ENCODE measurements around the gene MGAT4A. TPM values are rescaled to one million over a fixed set of nuclear protein-coding genes. Genes with fewer than 3 reads are reported as not detected.

MGAT4A gene
- total RNA-seq, 1 experiment from 2014 or later: 23.0 TPM

DNA sequence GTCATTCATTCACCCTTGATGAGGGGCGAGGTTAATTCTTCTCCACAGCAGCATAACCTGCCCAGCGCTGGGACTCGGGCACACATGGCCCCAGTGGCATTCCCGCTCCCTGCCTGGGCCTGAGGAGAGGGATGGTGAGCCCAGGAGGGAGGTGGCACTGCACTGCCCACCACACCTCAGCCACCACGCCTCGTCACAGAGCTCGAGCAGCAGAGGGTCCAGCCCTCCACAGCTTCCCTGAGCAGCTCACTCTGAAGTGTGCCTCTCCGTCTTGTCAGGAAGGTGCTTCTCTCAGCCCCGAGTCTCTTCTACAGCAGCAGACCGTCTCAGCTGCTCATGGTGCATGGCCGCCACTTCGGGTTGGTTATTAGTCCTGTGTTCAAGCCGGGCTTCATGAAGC, 157.5 kb downstream of the MGAT4A start:
- H3K4me3 Mint-ChIP-seq (ENCODE audit: low read depth, unreplicated experiment): no peak overlapping the region
- no peak overlapping the region for H3K27ac Mint-ChIP-seq (ENCODE audit: unreplicated experiment)
- intact Hi-C loops (cut with micrococcal nuclease; ENCODE audit: unreplicated experiment): no loop called here
- no peaks in the 10 kb centered on the region for H3K9me3 Mint-ChIP-seq (ENCODE audit: low read depth, unreplicated experiment)
- H3K36me3 Mint-ChIP-seq (ENCODE audit: insufficient read depth, unreplicated experiment): peaks cover 20% of the 10 kb centered on the region
- BruUV-seq (replicated peaks): no TSS peak
- TF ChIP-seq, protein P1, sequence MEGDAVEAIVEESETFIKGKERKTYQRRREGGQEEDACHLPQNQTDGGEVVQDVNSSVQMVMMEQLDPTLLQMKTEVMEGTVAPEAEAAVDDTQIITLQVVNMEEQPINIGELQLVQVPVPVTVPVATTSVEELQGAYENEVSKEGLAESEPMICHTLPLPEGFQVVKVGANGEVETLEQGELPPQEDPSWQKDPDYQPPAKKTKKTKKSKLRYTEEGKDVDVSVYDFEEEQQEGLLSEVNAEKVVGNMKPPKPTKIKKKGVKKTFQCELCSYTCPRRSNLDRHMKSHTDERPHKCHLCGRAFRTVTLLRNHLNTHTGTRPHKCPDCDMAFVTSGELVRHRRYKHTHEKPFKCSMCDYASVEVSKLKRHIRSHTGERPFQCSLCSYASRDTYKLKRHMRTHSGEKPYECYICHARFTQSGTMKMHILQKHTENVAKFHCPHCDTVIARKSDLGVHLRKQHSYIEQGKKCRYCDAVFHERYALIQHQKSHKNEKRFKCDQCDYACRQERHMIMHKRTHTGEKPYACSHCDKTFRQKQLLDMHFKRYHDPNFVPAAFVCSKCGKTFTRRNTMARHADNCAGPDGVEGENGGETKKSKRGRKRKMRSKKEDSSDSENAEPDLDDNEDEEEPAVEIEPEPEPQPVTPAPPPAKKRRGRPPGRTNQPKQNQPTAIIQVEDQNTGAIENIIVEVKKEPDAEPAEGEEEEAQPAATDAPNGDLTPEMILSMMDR (IDR thresholded peaks at IDR 0.05; ENCODE audit: unreplicated experiment): no peak
- no peaks in the 10 kb centered on the region for H3K27me3 Mint-ChIP-seq (ENCODE audit: unreplicated experiment)
- CTCF ChIA-PET: no interaction called here
- no peaks in the 10 kb centered on the region for H3K4me1 Mint-ChIP-seq (ENCODE audit: low read depth, unreplicated experiment)
- no peak for DNase-seq

DNA sequence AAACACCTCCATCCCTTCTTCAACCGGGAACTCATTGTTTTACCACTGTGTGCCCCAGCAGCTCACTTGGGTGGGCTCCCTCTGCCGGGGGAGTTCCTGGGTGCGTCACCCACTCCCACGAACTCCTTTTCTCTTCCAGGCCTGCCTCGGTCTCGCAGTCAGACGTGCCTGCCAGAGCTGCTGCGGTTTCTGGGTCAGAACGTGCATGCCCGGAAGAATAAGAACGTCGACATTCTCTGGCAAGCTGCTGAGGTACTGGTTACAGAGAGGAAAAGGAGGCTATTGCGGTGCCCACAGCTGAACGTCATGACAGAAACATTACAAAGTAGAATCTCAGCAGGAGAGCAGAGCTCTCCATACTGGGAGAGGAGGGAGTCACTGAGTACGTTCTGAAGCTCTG, 158.3 kb downstream of the MGAT4A start:
- CTCF ChIA-PET: no interaction called here
- DNase-seq: no peak

DNA sequence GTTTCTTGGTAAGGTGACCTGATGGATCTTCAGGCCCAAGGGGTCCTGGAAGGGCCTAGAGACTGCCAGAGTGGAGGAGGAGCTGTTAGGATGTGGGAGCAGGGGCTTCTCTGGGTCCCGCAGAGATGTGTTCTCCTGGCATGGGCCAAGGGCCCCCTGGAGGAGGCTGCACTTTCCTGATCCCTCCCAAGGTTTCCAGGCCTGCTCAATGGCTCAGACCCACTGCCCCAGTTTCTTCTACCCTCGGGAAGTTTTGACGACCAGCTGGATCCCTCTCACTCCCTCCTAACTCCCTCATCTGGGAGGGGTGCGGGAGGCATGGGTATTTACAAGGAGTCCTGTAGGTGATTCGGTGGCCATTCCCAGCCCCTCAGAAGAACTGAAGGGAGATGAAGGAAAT, 158.7 kb downstream of the MGAT4A start:
- H3K4me1 Mint-ChIP-seq (ENCODE audit: low read depth, unreplicated experiment): no peaks in the 10 kb centered on the region
- BruUV-seq (replicated peaks): no TSS peak
- TF ChIP-seq, protein P1 (IDR thresholded peaks at IDR 0.05; ENCODE audit: unreplicated experiment): no peak
- no peak overlapping the region for H3K4me3 Mint-ChIP-seq (ENCODE audit: low read depth, unreplicated experiment)
- H3K27ac Mint-ChIP-seq (ENCODE audit: unreplicated experiment): no peak overlapping the region
- intact Hi-C loops (cut with micrococcal nuclease; ENCODE audit: unreplicated experiment): no loop called here
- no peaks in the 10 kb centered on the region for H3K9me3 Mint-ChIP-seq (ENCODE audit: low read depth, unreplicated experiment)
- no peaks in the 10 kb centered on the region for H3K27me3 Mint-ChIP-seq (ENCODE audit: unreplicated experiment)
- no peak for DNase-seq
- peaks cover 14% of the 10 kb centered on the region for H3K36me3 Mint-ChIP-seq (ENCODE audit: insufficient read depth, unreplicated experiment)
- CTCF ChIA-PET: no interaction called here

More for the DNA sequence above, 158.3 kb downstream of the MGAT4A start:
- no TSS peak for BruUV-seq (replicated peaks)
- no peaks in the 10 kb centered on the region for H3K9me3 Mint-ChIP-seq (ENCODE audit: low read depth, unreplicated experiment)
- intact Hi-C loops (cut with micrococcal nuclease; ENCODE audit: unreplicated experiment): no loop called here
- no peak overlapping the region for H3K4me3 Mint-ChIP-seq (ENCODE audit: low read depth, unreplicated experiment)
- TF ChIP-seq, protein P1 (IDR thresholded peaks at IDR 0.05; ENCODE audit: unreplicated experiment): no peak
- no peaks in the 10 kb centered on the region for H3K27me3 Mint-ChIP-seq (ENCODE audit: unreplicated experiment)
- H3K36me3 Mint-ChIP-seq (ENCODE audit: insufficient read depth, unreplicated experiment): peaks cover 14% of the 10 kb centered on the region
- H3K27ac Mint-ChIP-seq (ENCODE audit: unreplicated experiment): no peak overlapping the region
- H3K4me1 Mint-ChIP-seq (ENCODE audit: low read depth, unreplicated experiment): no peaks in the 10 kb centered on the region

DNA sequence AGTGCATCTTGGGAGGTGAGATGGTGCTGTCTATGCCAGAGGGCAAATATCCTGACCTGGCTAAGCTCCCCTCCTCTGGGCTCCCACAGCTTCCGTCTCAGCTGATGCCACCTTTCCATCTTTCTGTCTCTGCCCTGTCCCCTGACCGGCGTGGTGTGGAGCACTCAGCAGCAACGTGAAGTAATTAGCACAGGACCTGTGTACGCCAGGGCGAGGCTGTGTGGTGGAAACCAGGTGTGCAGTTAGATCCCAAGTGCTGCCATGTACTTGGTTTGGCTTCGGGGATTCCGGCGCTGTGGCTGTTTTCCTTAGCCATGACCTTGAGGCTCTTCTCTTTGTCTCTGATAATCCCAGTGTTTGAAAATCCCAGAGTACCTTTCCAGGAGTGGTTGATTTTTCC, 159.1 kb downstream of the MGAT4A start:
- TF ChIP-seq, protein P1 (IDR thresholded peaks at IDR 0.05; ENCODE audit: unreplicated experiment): no peak
- Mint-ChIP-seq H3K27me3 (ENCODE audit: unreplicated experiment) (no peaks in the 10 kb centered on the region), H3K4me3 (ENCODE audit: low read depth, unreplicated experiment) (no peak overlapping the region), H3K9me3 (ENCODE audit: low read depth, unreplicated experiment) (no peaks in the 10 kb centered on the region), H3K36me3 (ENCODE audit: insufficient read depth, unreplicated experiment) (peaks cover 14% of the 10 kb centered on the region), H3K4me1 (ENCODE audit: low read depth, unreplicated experiment) (no peaks in the 10 kb centered on the region), H3K27ac (ENCODE audit: unreplicated experiment) (no peak overlapping the region)
- DNase-seq: no peak
- intact Hi-C loops (cut with micrococcal nuclease; ENCODE audit: unreplicated experiment): no loop called here
- BruUV-seq (replicated peaks): no TSS peak
- CTCF ChIA-PET: no interaction called here

Measured in Calu3 (cell line).